ENCODE measurements around the gene CLSTN2. TPM values are rescaled to one million over a fixed set of nuclear protein-coding genes. Genes with fewer than 3 reads are reported as not detected.

The CLSTN2 gene
- total and polyA plus RNA-seq, 2 of the 8 experiments (the other 6 are each of a cell fraction or from before 2014, with no cell fraction given), result 0.39 to 0.52 TPM

GRCh38 chr3:140311428-140311827 lies 376.4 kb downstream of the CLSTN2 start (continued):
- TF ChIP-seq HDAC6 (IDR thresholded peaks at IDR 0.05; ENCODE audit: low read depth, low read length), result no peak

- no peak overlapping the region for H2BK120ac ChIP-seq (replicated peaks; ENCODE audit: low read depth, low read length)
- no peak overlapping the region for H2AFZ ChIP-seq (ENCODE audit: low read length)
- H3K36me3 ChIP-seq (ENCODE audit: control insufficient read depth in 2 of 4, insufficient read depth in 4 of 4, low read length in 3 of 4), result no peaks in the 10 kb centered on the region
- H2BK5ac ChIP-seq (ENCODE audit: low read depth, low read length), result no peak overlapping the region
- H3K9ac ChIP-seq (replicated peaks in 1 of 4; ENCODE audit: extremely low read depth in 1 of 4, low read depth in 3 of 4, low read length in 3 of 4), result no peak overlapping the region; a peak in 1 of 7 replicates
- no peak overlapping the region for H3K56ac ChIP-seq (replicated peaks; ENCODE audit: insufficient read length, low read depth, low read length)
- no peak overlapping the region for H2AK5ac ChIP-seq (ENCODE audit: low read depth, low read length)
- H3K27ac ChIP-seq (ENCODE audit: low read depth, low read length), result no peak overlapping the region
- H2BK20ac ChIP-seq (ENCODE audit: low read length), result no peak overlapping the region
- ChIA-PET POLR2A (ENCODE audit: partially characterized antibody) (no interaction called here), CTCF (ENCODE audit: partially characterized antibody) (interaction anchor here (0.7 to 1.5 kb wide), 3 partner anchors 25 to 422 kb away, joined by 3 to 4 read pairs (median 3); no protein-coding TSS in a partner anchor)
- H3K18ac ChIP-seq (ENCODE audit: extremely low read depth, low read length), result no peak overlapping the region
- no peaks in the 10 kb centered on the region for H4K20me1 ChIP-seq (replicated peaks in 1 of 2; ENCODE audit: control insufficient read depth in 1 of 2, insufficient read depth in 2 of 2, low read length in 2 of 2)
- H4K91ac ChIP-seq (replicated peaks; ENCODE audit: insufficient read length, low read length), result no peak overlapping the region
- H2BK15ac ChIP-seq (ENCODE audit: low read length), result no peak overlapping the region; the same call in 1 of the 2 replicates
- H3K4me2 ChIP-seq (ENCODE audit: insufficient read depth in 1 of 2, low read depth in 2 of 2, low read length in 2 of 2), result no peak overlapping the region
- no peaks in the 10 kb centered on the region for H3K79me1 ChIP-seq (ENCODE audit: low read depth, low read length)
- no peaks in the 10 kb centered on the region for H3K9me3 ChIP-seq (ENCODE audit: insufficient read depth in 2 of 2, low read depth in 1 of 2, low read length in 1 of 2)
- H3K23me2 ChIP-seq (ENCODE audit: low read depth, low read length), result no peaks in the 10 kb centered on the region
- no peak overlapping the region for H4K5ac ChIP-seq (ENCODE audit: insufficient read length, low read depth, low read length)
- peaks cover 0 to 6% (median 4%) of the 10 kb centered on the region in 4 experiments; a peak in 2 of 7 replicates for H3K4me1 ChIP-seq (replicated peaks in 1 of 4; ENCODE audit: control insufficient read depth in 3 of 4, insufficient read depth in 4 of 4, low read length in 3 of 4)
- no peaks in the 10 kb centered on the region for H3K27me3 ChIP-seq (replicated peaks in 1 of 4; ENCODE audit: control insufficient read depth in 3 of 4, extremely low read depth in 1 of 4, insufficient read depth in 3 of 4, low read length in 3 of 4)
- no peaks in the 10 kb centered on the region for H3K79me2 ChIP-seq (ENCODE audit: control insufficient read depth in 1 of 2, insufficient read depth in 2 of 2, low read length in 2 of 2)
- no peak overlapping the region for H3K14ac ChIP-seq (ENCODE audit: insufficient read length)
- no peak overlapping the region for H3K23ac ChIP-seq (ENCODE audit: insufficient read length)
- H4K8ac ChIP-seq (ENCODE audit: extremely low read depth, insufficient read depth, low read length), result no peak overlapping the region
- no peak overlapping the region for H3K4me3 ChIP-seq (ENCODE audit: extremely low read depth in 1 of 4, insufficient read depth in 2 of 4, low read depth in 3 of 4, low read length in 4 of 4)
- H2BK12ac ChIP-seq (ENCODE audit: low read depth, low read length), result no peak overlapping the region
- DNase-seq (ENCODE audit: low read depth in 1 of 2, low spot score in 2 of 2) (no peak), FAIRE-seq (no peak)
- no peak overlapping the region for H3K4ac ChIP-seq (replicated peaks; ENCODE audit: insufficient read length, low read depth, low read length)
- TF ChIP-seq YY1 (IDR thresholded peaks at IDR 0.05; ENCODE audit: low read depth, low read length), result no peak
Measured at GRCh38 chr3:140315955-140316354, 381.0 kb downstream of the CLSTN2 start.

All from H1 (cell line).